NCI-H2107 treated with DMSO at 0.1 percent for 48 hours (cell line): Measurements from ENCODE around the gene IER3.
"Not testable (repeated sequence)": the region's sequence is repeated elsewhere in the genome, so short reads cannot be mapped to it uniquely, and the experiment has no call there.

Source experiments
- DNase-seq: peaks from one replicate; lab custom pipeline; 2025; ENCODE audit not compliant: unreplicated experiment; lab: John Stamatoyannopoulos, UW

The IER3 gene

GRCh38 chr6:30769088-30769852 is 24.9 kb upstream of the IER3 start:
- no peak for DNase-seq

GRCh38 chr6:30768634-30769087 is 24.3 kb upstream of the IER3 start:
- DNase-seq = no peak

- DNase-seq = no peak
These were observed 23.6 kb upstream of the IER3 start for GRCh38 chr6:30767944-30768301.

GRCh38 chr6:30767158-30767943 is 23.0 kb upstream of the IER3 start:
- no peak for DNase-seq

- no peak for DNase-seq
These were observed 22.3 kb upstream of the IER3 start for GRCh38 chr6:30766461-30767157.

GRCh38 chr6:30765495-30765894 is 21.1 kb upstream of the IER3 start:
- DNase-seq = not testable (repeated sequence)

- not testable (repeated sequence) for DNase-seq
These were observed 20.2 kb upstream of the IER3 start for GRCh38 chr6:30764490-30765043.

GRCh38 chr6:30763618-30764489 is 19.5 kb upstream of the IER3 start:
- peak; percentile 3 for DNase-seq

GRCh38 chr6:30763155-30763617 is 18.8 kb upstream of the IER3 start:
- no peak for DNase-seq

GRCh38 chr6:30761791-30762429 is 17.6 kb upstream of the IER3 start:
- DNase-seq = no peak

GRCh38 chr6:30760549-30760948 is 16.2 kb upstream of the IER3 start:
- DNase-seq = no peak

- no peak for DNase-seq
These were observed 15.4 kb upstream of the IER3 start for GRCh38 chr6:30759575-30760239.

GRCh38 chr6:30757261-30757904 is 13.0 kb upstream of the IER3 start:
- DNase-seq = no peak

- not testable (repeated sequence) for DNase-seq
These were observed 12.2 kb upstream of the IER3 start for GRCh38 chr6:30756405-30757003.

- DNase-seq = no peak
These were observed 10.3 kb upstream of the IER3 start for GRCh38 chr6:30754631-30755030.

GRCh38 chr6:30752157-30752927 is 8.0 kb upstream of the IER3 start:
- DNase-seq = peak; percentile 28

GRCh38 chr6:30750379-30750668 is 6.0 kb upstream of the IER3 start:
- DNase-seq = no peak
